ENCODE measurements around the gene CHST11.

DNA sequence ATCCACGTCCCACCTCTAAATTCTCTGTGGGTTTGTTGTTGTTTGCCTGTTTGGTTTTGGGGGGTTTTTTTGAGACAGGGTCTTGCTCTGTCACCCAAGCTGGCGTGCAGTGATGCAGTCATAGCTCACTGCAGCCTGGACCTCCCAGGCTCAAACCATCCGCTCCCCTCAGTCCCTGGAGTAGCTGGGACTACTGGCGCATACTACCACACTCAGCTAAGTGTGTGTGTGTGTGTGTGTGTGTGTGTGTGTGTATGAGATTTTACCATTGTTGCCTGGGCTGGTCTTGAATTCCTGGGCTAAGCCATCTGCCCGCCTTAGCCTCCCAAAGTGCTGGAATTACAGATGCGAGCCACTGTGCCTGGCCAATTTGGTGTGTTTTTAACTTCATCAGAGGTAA, 265.2 kb downstream of the CHST11 start:
- TF ChIP-seq, protein P1, sequence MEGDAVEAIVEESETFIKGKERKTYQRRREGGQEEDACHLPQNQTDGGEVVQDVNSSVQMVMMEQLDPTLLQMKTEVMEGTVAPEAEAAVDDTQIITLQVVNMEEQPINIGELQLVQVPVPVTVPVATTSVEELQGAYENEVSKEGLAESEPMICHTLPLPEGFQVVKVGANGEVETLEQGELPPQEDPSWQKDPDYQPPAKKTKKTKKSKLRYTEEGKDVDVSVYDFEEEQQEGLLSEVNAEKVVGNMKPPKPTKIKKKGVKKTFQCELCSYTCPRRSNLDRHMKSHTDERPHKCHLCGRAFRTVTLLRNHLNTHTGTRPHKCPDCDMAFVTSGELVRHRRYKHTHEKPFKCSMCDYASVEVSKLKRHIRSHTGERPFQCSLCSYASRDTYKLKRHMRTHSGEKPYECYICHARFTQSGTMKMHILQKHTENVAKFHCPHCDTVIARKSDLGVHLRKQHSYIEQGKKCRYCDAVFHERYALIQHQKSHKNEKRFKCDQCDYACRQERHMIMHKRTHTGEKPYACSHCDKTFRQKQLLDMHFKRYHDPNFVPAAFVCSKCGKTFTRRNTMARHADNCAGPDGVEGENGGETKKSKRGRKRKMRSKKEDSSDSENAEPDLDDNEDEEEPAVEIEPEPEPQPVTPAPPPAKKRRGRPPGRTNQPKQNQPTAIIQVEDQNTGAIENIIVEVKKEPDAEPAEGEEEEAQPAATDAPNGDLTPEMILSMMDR (IDR thresholded peaks at IDR 0.05), result no peak
- no peak for TF ChIP-seq POLR2A (IDR thresholded peaks at IDR 0.05)
